Nephron progenitor cell (in vitro differentiated cells): ENCODE measurements around the gene MIOS.

ENCODE experiments used
- DNase-seq: peaks from one replicate; pipeline ENCODE4 v3.0.0; 2021
- H3K27ac Mint-ChIP-seq: 2 replicates; pipeline ENCODE4 v1.8.0; 2021; ENCODE audit warnings: mild to moderate bottlenecking, moderate library complexity, mixed read lengths
- H3K27me3 Mint-ChIP-seq: 2 replicates; pipeline ENCODE4 v1.8.0; 2021; ENCODE audit warnings: mild to moderate bottlenecking, low read depth, mixed read lengths; ENCODE audit not compliant: poor library complexity
- H3K36me3 Mint-ChIP-seq: 2 replicates; pipeline ENCODE4 v1.8.0; 2021; ENCODE audit warnings: low read depth, mixed read lengths
- H3K4me1 Mint-ChIP-seq: 2 replicates; pipeline ENCODE4 v1.8.0; 2021; ENCODE audit warnings: mixed read lengths
- H3K4me3 Mint-ChIP-seq: 2 replicates; pipeline ENCODE4 v1.8.0; 2021; ENCODE audit warnings: mild to moderate bottlenecking, moderate library complexity, mixed read lengths
- H3K9me3 Mint-ChIP-seq: 2 replicates; pipeline ENCODE4 v1.8.0; 2021; ENCODE audit warnings: mild to moderate bottlenecking, moderate library complexity, mixed read lengths
- CTCF ChIP-seq: fragments of 200-600 bp; sonication (generic); IDR thresholded peaks from 2 replicates; pipeline ENCODE4 v1.5.0; 2021; ENCODE audit warnings: antibody characterized with exemption

MIOS gene

GRCh38 chr7:7566651-7567611 lies at the start of gene MIOS:
TSS of gene MIOS (plus strand) at chr7:7566884. CDS start at chr7:7572476, 5,592 bp downstream.
- DNase-seq: peak; percentile 85
- Mint-ChIP-seq H3K36me3 (peaks cover 33% of the 10 kb centered on the region), H3K27ac (no peak within 1 kb of the TSS), H3K9me3 (peaks cover 23% of the 10 kb centered on the region), H3K27me3 (peaks cover 9% of the 10 kb centered on the region), H3K4me3 (peak within 1 kb of the TSS; percentile 90), H3K4me1 (peaks cover 25% of the 10 kb centered on the region)
- TF ChIP-seq CTCF: no peak

GRCh38 chr7:7517754-7518153 lies 48.9 kb upstream of the MIOS start:
- Mint-ChIP-seq H3K27me3 (peaks cover 4% of the 10 kb centered on the region), H3K4me1 (peaks cover 9% of the 10 kb centered on the region), H3K4me3 (no peak overlapping the region), H3K9me3 (no peaks in the 10 kb centered on the region), H3K27ac (peak overlapping the region; percentile 36), H3K36me3 (no peaks in the 10 kb centered on the region)
- TF ChIP-seq CTCF: no peak
- no peak for DNase-seq

GRCh38 chr7:7519056-7519455 lies 47.6 kb upstream of the MIOS start:
- Mint-ChIP-seq H3K4me1 (peaks cover 9% of the 10 kb centered on the region), H3K36me3 (no peaks in the 10 kb centered on the region), H3K27ac (no peak overlapping the region), H3K4me3 (no peak overlapping the region), H3K9me3 (no peaks in the 10 kb centered on the region), H3K27me3 (peaks cover 4% of the 10 kb centered on the region)
- TF ChIP-seq CTCF: no peak
- no peak for DNase-seq

GRCh38 chr7:7519528-7519927 lies 47.2 kb upstream of the MIOS start:
- TF ChIP-seq CTCF: no peak
- Mint-ChIP-seq H3K4me3 (no peak overlapping the region), H3K9me3 (no peaks in the 10 kb centered on the region)

GRCh38 chr7:7521259-7521658 lies 45.4 kb upstream of the MIOS start:
- Mint-ChIP-seq H3K4me1 (peaks cover 9% of the 10 kb centered on the region), H3K27me3 (no peaks in the 10 kb centered on the region), H3K9me3 (peaks cover 4% of the 10 kb centered on the region), H3K27ac (no peak overlapping the region), H3K36me3 (no peaks in the 10 kb centered on the region), H3K4me3 (no peak overlapping the region)
- DNase-seq: no peak
- TF ChIP-seq CTCF: no peak

More at GRCh38 chr7:7519528-7519927, 47.2 kb upstream of the MIOS start:
- H3K27me3 Mint-ChIP-seq: peaks cover 4% of the 10 kb centered on the region
- no peak for DNase-seq
- no peak overlapping the region for H3K27ac Mint-ChIP-seq
- H3K36me3 Mint-ChIP-seq: no peaks in the 10 kb centered on the region
- peaks cover 9% of the 10 kb centered on the region for H3K4me1 Mint-ChIP-seq
